ENCODE data around the gene CMTM4. TPM values are rescaled to one million over a fixed set of nuclear protein-coding genes. Genes with fewer than 3 reads are reported as not detected.
"Not testable (repeated sequence)": the region's sequence is repeated elsewhere in the genome, so short reads cannot be mapped to it uniquely, and the experiment has no call there.

Gene CMTM4
- total RNA-seq, 2 experiments from 2014 or later: 0.73 to 0.84 TPM

- Mint-ChIP-seq H3K27me3 (no peaks in the 10 kb centered on the region), H3K4me1 (no peaks in the 10 kb centered on the region), H3K36me3 (ENCODE audit: low read depth) (no peaks in the 10 kb centered on the region), H3K27ac (no peak overlapping the region), H3K4me3 (no peak overlapping the region), H3K9me3 (no peaks in the 10 kb centered on the region)
- POLR2A ChIA-PET: no interaction called here
- CTCF ChIA-PET: interaction anchor here (1.0 kb wide), 1 partner anchor 15 kb away, joined by 3 read pairs; no protein-coding TSS in a partner anchor
- DNase-seq: no peak
These were observed 14.3 kb downstream of the CMTM4 start for GRCh38 chr16:66682271-66682670.

DNA sequence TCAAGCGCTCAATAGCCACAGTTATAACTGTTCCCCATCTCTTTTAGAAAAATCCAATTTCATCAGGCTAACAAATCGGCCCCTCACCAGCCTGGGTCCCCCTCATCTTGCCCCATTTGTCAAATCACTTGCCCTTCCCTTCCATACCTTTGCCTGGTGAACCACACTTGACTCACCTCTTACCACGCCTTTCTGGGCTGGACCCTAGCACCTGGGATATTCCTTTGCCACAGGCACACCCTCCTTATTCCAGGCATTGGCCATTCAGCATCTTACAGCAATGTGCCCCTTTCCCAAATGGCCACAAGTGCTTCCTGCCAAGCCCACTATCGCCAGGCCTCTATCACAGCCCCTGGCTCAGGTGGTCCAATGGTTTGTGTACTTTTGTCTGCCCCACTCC is 14.9 kb downstream of the CMTM4 start:
- Mint-ChIP-seq H3K27me3 (no peaks in the 10 kb centered on the region), H3K36me3 (ENCODE audit: low read depth) (no peaks in the 10 kb centered on the region), H3K9me3 (no peaks in the 10 kb centered on the region), H3K27ac (no peak overlapping the region), H3K4me1 (no peaks in the 10 kb centered on the region), H3K4me3 (no peak overlapping the region)
- POLR2A ChIA-PET: no interaction called here
- CTCF ChIA-PET: interaction anchor here (1.0 kb wide), 1 partner anchor 14 kb away, joined by 3 read pairs; no protein-coding TSS in a partner anchor
- DNase-seq: no peak

- ChIA-PET CTCF (interaction anchor here (1.2 kb wide), 1 partner anchor 27 kb away, joined by 6 read pairs; no protein-coding TSS in a partner anchor), POLR2A (no interaction called here)
- Mint-ChIP-seq H3K27ac (no peak overlapping the region), H3K4me3 (no peak overlapping the region), H3K36me3 (ENCODE audit: low read depth) (no peaks in the 10 kb centered on the region), H3K9me3 (no peaks in the 10 kb centered on the region), H3K4me1 (no peaks in the 10 kb centered on the region), H3K27me3 (no peaks in the 10 kb centered on the region)
- DNase-seq: no peak
These were observed 18.2 kb downstream of the CMTM4 start for GRCh38 chr16:66678337-66678736.

DNA sequence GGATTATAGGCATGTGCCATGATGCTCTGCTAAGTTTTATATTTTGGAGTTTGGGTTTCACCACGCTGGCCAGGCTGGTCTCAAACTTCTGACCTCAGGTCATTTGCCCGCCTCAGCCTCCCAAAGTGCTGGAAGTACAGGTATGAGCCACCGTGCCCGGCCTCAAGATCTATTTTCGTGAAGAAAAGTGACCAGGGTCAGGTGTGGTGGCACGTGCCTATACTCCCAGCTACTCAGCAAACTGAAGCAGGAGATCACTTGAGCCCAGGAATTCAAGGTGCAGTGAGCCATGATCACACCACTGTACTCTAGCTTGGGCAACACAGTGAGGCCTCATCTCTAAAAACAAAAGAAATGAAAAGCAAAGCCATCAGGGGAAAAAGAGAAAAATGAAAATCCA is 18.7 kb downstream of the CMTM4 start:
- no peaks in the 10 kb centered on the region for H3K27me3 Mint-ChIP-seq
- H3K36me3 Mint-ChIP-seq (ENCODE audit: low read depth): no peaks in the 10 kb centered on the region
- no peak overlapping the region for H3K4me3 Mint-ChIP-seq
- no peaks in the 10 kb centered on the region for H3K9me3 Mint-ChIP-seq
- no peaks in the 10 kb centered on the region for H3K4me1 Mint-ChIP-seq
- H3K27ac Mint-ChIP-seq: no peak overlapping the region
- no peak for DNase-seq
- ChIA-PET POLR2A (no interaction called here), CTCF (interaction anchor here (0.8 to 1.2 kb wide), 2 partner anchors 27 to 64 kb away, joined by 4 to 6 read pairs; no protein-coding TSS in a partner anchor)

GRCh38 chr16:66677179-66677578 is 19.4 kb downstream of the CMTM4 start:
- no peaks in the 10 kb centered on the region for H3K27me3 Mint-ChIP-seq
- no peak overlapping the region for H3K27ac Mint-ChIP-seq
- CTCF ChIA-PET: interaction anchor here (0.8 to 1.2 kb wide), 2 partner anchors 26 to 65 kb away, joined by 4 to 6 read pairs; no protein-coding TSS in a partner anchor
- H3K4me1 Mint-ChIP-seq: no peaks in the 10 kb centered on the region
- no peaks in the 10 kb centered on the region for H3K36me3 Mint-ChIP-seq (ENCODE audit: low read depth)
- no peaks in the 10 kb centered on the region for H3K9me3 Mint-ChIP-seq
- no peak for DNase-seq
- no peak overlapping the region for H3K4me3 Mint-ChIP-seq
- POLR2A ChIA-PET: no interaction called here

- POLR2A ChIA-PET: no interaction called here
These were observed 19.9 kb downstream of the CMTM4 start for GRCh38 chr16:66676599-66676998.

DNA sequence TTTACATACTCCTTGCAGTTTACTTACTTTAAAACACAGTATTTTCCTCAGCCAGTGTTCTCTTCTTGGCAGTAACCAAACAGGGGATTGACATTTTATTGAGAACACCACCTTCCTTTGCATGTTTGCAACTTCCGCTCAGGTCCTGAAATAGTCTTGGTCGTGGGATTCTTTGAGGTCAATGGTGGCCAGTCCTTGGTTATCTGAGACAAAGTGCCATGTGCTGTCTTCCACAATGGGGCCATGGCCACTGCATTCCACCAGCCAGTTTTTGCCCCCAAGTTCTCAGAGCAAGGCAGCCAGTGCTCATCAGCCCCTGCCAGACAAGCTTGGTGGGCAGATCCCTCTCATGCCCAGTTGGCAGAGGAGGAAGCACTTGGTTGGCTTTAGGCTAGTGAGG is 22.9 kb downstream of the CMTM4 start:
- CTCF ChIA-PET: interaction anchor here (1.4 kb wide), 1 partner anchor 14 kb away, joined by 3 read pairs; no protein-coding TSS in a partner anchor
- Mint-ChIP-seq H3K9me3 (no peaks in the 10 kb centered on the region), H3K27ac (no peak overlapping the region), H3K4me3 (no peak overlapping the region), H3K36me3 (ENCODE audit: low read depth) (no peaks in the 10 kb centered on the region), H3K4me1 (no peaks in the 10 kb centered on the region), H3K27me3 (no peaks in the 10 kb centered on the region)
- no peak for DNase-seq
- POLR2A ChIA-PET: no interaction called here

More at GRCh38 chr16:66676599-66676998, 19.9 kb downstream of the CMTM4 start:
- H3K27me3 Mint-ChIP-seq: no peaks in the 10 kb centered on the region
- no peaks in the 10 kb centered on the region for H3K36me3 Mint-ChIP-seq (ENCODE audit: low read depth)
- no peaks in the 10 kb centered on the region for H3K4me1 Mint-ChIP-seq
- no peak overlapping the region for H3K4me3 Mint-ChIP-seq
- no peak overlapping the region for H3K27ac Mint-ChIP-seq
- CTCF ChIA-PET: no interaction called here
- DNase-seq: no peak
- H3K9me3 Mint-ChIP-seq: no peaks in the 10 kb centered on the region

- no peak overlapping the region for H3K4me3 Mint-ChIP-seq
- ChIA-PET POLR2A (no interaction called here), CTCF (interaction anchor here (1.1 kb wide), 1 partner anchor 20 kb away, joined by 4 read pairs; no protein-coding TSS in a partner anchor)
- H3K9me3 Mint-ChIP-seq: no peaks in the 10 kb centered on the region
- no peaks in the 10 kb centered on the region for H3K4me1 Mint-ChIP-seq
- no peaks in the 10 kb centered on the region for H3K36me3 Mint-ChIP-seq (ENCODE audit: low read depth)
- no peak overlapping the region for H3K27ac Mint-ChIP-seq
- no peaks in the 10 kb centered on the region for H3K27me3 Mint-ChIP-seq
- DNase-seq: no peak
These were observed 25.7 kb downstream of the CMTM4 start for GRCh38 chr16:66670691-66671388.

GRCh38 chr16:66668777-66669444 is 27.6 kb downstream of the CMTM4 start:
- Mint-ChIP-seq H3K27me3 (no peaks in the 10 kb centered on the region), H3K36me3 (ENCODE audit: low read depth) (no peaks in the 10 kb centered on the region), H3K4me3 (no peak overlapping the region), H3K9me3 (no peaks in the 10 kb centered on the region), H3K4me1 (no peaks in the 10 kb centered on the region), H3K27ac (no peak overlapping the region)
- ChIA-PET CTCF (interaction anchor here (0.7 to 1.7 kb wide), 2 partner anchors 17 to 123 kb away, joined by 3 to 6 read pairs; no protein-coding TSS in a partner anchor), POLR2A (no interaction called here)
- DNase-seq: no peak

- POLR2A ChIA-PET: no interaction called here
- Mint-ChIP-seq H3K36me3 (ENCODE audit: low read depth) (no peaks in the 10 kb centered on the region), H3K27ac (no peak overlapping the region), H3K9me3 (no peaks in the 10 kb centered on the region), H3K27me3 (no peaks in the 10 kb centered on the region), H3K4me1 (no peaks in the 10 kb centered on the region), H3K4me3 (no peak overlapping the region)
- no peak for DNase-seq
- CTCF ChIA-PET: interaction anchor here (1.7 kb wide), 1 partner anchor 16 kb away, joined by 6 read pairs; no protein-coding TSS in a partner anchor
These were observed 28.6 kb downstream of the CMTM4 start for GRCh38 chr16:66667944-66668343.

DNA sequence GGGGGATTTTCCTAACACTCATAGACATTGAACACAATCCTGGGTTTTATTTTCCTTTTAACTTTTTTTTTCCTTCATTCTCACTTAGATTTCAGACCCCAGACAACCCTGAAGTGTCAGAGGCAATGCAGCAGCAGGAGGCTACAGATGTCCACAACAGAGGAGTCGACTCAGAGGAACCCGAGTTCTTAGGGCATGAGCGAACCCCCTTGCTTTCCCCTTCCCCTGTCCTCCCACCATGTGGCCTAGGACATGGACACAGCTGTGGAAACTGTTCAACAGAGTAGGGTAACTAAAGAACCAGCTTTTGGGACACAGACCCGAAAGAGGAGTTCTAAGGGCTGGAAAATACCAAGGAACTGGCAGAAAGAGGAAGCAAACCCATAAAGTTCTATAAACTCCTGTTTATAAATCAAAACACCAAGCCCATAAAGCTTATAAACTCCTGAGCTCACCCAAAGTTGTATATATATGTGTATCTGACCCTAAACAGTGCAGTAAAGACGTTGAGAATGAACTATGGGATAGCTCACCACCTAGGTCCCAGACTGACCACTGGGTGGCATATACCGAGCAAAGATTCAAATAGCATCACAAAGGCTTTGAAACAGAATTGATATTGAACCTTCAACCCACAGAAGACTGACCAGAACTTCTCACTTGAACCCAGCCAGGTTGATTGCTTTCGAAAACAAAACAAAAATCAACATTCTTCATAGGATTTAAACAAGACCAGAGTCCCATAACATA is 33.9 kb downstream of the CMTM4 start:
- DNase-seq: no peak
- H3K4me1 Mint-ChIP-seq: peaks cover 5% of the 10 kb centered on the region
- ChIA-PET POLR2A (no interaction called here), CTCF (interaction anchor here (0.8 to 3.9 kb wide), 5 partner anchors 11 to 211 kb away, joined by 3 to 42 read pairs (median 3); no protein-coding TSS in a partner anchor)
- no peaks in the 10 kb centered on the region for H3K36me3 Mint-ChIP-seq (ENCODE audit: low read depth)
- H3K27ac Mint-ChIP-seq: no peak overlapping the region
- H3K9me3 Mint-ChIP-seq: no peaks in the 10 kb centered on the region
- peaks cover 10% of the 10 kb centered on the region for H3K27me3 Mint-ChIP-seq
- H3K4me3 Mint-ChIP-seq: no peak overlapping the region

DNA sequence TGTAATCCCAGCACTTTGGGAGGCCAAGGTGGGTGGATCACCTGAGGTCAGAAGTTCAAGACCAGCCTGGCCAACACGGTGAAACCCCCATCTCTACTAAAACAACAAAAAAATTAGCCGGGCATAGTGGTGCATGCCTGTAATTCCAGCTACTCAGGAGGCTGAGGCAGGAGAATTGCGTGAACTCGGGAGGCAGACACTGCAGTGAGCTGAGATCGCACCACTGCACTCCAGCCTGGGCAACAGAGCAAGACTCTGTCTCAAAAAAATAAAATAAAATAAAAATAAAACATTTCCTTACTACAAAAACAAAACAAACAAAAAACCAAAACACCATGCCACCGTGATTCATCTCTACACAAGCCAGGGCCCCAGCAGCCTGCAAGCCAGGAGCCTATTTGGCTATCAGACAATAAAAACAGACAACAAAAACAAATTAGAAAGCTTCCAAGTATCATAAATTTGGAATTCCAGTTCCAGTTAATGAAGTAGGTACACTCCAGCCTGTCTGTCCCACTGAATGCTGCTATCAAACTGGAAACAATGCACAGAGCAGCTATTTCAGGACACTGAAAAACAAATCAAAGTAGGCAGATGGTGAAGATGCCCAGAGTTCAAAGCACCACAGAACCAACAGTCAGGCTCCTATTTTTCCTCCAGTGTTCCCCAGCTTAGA is 34.7 kb downstream of the CMTM4 start:
- peaks cover 11% of the 10 kb centered on the region for H3K27me3 Mint-ChIP-seq
- CTCF ChIA-PET: interaction anchor here (3.9 kb wide), 1 partner anchor 10 kb away, joined by 42 read pairs; no protein-coding TSS in a partner anchor
- DNase-seq; H3K36me3 Mint-ChIP-seq (ENCODE audit: low read depth); POLR2A ChIA-PET; H3K4me1 Mint-ChIP-seq; H3K27ac Mint-ChIP-seq; H3K4me3 Mint-ChIP-seq; H3K9me3 Mint-ChIP-seq: not testable (repeated sequence)

Measured in activated CD4-positive, alpha-beta T cell treated with anti-CD3 and anti-CD28 coated beads, Interleukin-2, amount 10 ng/mL, durations not matched to agents 7 days and 5 days (primary cell).